Measurements from ENCODE around the gene PTTG1.

- TF ChIP-seq CTCF (conservative IDR thresholded peaks at IDR 0.05 in 1 of 2, IDR thresholded peaks at IDR 0.05 in 1 of 2; ENCODE audit: extremely low read depth in 1 of 2, insufficient read depth in 1 of 2, low read depth in 1 of 2, low read length in 2 of 2) (no peak), EZH2 (IDR thresholded peaks at IDR 0.05; ENCODE audit: borderline replicate concordance, low read length) (no peak)
Measured at GRCh38 chr5:160456480-160457177, 35.0 kb downstream of the PTTG1 start.
